ENCODE measurements around the gene GSKIP. TPM values are rescaled to one million over a fixed set of nuclear protein-coding genes. Genes with fewer than 3 reads are reported as not detected.

Gene GSKIP
- total and polyA plus RNA-seq, 2 experiments from 2014 or later = 17.4 to 50.9 TPM

DNA sequence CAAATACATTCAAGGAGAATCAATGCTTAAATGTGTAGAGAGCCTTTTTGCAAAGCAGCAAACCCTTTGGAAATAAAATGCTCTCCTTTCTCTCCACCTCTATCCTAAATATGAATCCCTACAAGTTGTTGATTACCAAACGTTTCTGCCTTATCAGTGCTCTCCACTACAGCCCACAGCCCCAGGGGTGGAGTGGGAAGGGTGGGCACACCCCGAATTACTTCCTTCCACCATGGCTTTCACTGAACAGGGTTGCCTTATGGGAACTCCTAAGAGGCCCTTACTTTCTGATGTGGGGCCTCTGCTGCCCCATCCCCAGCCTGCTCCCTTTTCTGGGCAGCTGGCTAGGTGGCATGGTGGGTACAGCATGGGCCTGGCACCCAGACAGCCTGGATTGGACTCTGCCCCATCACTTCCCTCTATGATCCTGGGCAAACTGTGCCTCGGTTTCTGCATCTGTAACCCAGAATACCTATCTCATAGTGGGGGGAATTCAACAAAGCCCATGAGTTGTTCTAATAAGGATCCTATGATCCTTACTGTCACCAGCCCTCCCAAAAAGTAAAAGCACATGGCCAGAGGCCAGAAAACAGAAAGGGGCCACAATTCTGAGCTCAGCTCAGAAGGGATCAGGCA is 44.7 kb downstream of the GSKIP start:
- H3K4me1 ChIP-seq (ENCODE audit: insufficient read depth) = no peaks in the 10 kb centered on the region; the same call in 1 of the 2 replicates
- H3F3A ChIP-seq (replicated peaks; ENCODE audit: low read depth) = no peaks in the 10 kb centered on the region
- Mint-ChIP-seq H3K4me3 (no peak overlapping the region), H3K4me1 (peaks cover 2% of the 10 kb centered on the region; the same call in 1 of the 3 replicates), H3K9me3 (no peaks in the 10 kb centered on the region), H3K27me3 (ENCODE audit: insufficient read depth, low read depth, poor library complexity) (no peaks in the 10 kb centered on the region), H3K27ac (no peak overlapping the region), H3K36me3 (ENCODE audit: low read depth) (no peaks in the 10 kb centered on the region)
- no peaks in the 10 kb centered on the region for H3K27me3 ChIP-seq (ENCODE audit: insufficient read depth)
- no peaks in the 10 kb centered on the region for H3K79me2 ChIP-seq (replicated peaks; ENCODE audit: insufficient read depth)
- H3K9me2 ChIP-seq (ENCODE audit: insufficient read depth) = no peaks in the 10 kb centered on the region
- H3K36me3 ChIP-seq (ENCODE audit: insufficient read depth) = no peaks in the 10 kb centered on the region
- H3K4me3 ChIP-seq = no peak overlapping the region
- no peak for TF ChIP-seq ZNF331 (CRISPR knock-in tag; IDR thresholded peaks at IDR 0.05; ENCODE audit: low read depth)
- TF ChIP-seq CREB1 (CRISPR knock-in tag; IDR thresholded peaks at IDR 0.05; ENCODE audit: low read depth) = no peak
- TF ChIP-seq, protein P1, sequence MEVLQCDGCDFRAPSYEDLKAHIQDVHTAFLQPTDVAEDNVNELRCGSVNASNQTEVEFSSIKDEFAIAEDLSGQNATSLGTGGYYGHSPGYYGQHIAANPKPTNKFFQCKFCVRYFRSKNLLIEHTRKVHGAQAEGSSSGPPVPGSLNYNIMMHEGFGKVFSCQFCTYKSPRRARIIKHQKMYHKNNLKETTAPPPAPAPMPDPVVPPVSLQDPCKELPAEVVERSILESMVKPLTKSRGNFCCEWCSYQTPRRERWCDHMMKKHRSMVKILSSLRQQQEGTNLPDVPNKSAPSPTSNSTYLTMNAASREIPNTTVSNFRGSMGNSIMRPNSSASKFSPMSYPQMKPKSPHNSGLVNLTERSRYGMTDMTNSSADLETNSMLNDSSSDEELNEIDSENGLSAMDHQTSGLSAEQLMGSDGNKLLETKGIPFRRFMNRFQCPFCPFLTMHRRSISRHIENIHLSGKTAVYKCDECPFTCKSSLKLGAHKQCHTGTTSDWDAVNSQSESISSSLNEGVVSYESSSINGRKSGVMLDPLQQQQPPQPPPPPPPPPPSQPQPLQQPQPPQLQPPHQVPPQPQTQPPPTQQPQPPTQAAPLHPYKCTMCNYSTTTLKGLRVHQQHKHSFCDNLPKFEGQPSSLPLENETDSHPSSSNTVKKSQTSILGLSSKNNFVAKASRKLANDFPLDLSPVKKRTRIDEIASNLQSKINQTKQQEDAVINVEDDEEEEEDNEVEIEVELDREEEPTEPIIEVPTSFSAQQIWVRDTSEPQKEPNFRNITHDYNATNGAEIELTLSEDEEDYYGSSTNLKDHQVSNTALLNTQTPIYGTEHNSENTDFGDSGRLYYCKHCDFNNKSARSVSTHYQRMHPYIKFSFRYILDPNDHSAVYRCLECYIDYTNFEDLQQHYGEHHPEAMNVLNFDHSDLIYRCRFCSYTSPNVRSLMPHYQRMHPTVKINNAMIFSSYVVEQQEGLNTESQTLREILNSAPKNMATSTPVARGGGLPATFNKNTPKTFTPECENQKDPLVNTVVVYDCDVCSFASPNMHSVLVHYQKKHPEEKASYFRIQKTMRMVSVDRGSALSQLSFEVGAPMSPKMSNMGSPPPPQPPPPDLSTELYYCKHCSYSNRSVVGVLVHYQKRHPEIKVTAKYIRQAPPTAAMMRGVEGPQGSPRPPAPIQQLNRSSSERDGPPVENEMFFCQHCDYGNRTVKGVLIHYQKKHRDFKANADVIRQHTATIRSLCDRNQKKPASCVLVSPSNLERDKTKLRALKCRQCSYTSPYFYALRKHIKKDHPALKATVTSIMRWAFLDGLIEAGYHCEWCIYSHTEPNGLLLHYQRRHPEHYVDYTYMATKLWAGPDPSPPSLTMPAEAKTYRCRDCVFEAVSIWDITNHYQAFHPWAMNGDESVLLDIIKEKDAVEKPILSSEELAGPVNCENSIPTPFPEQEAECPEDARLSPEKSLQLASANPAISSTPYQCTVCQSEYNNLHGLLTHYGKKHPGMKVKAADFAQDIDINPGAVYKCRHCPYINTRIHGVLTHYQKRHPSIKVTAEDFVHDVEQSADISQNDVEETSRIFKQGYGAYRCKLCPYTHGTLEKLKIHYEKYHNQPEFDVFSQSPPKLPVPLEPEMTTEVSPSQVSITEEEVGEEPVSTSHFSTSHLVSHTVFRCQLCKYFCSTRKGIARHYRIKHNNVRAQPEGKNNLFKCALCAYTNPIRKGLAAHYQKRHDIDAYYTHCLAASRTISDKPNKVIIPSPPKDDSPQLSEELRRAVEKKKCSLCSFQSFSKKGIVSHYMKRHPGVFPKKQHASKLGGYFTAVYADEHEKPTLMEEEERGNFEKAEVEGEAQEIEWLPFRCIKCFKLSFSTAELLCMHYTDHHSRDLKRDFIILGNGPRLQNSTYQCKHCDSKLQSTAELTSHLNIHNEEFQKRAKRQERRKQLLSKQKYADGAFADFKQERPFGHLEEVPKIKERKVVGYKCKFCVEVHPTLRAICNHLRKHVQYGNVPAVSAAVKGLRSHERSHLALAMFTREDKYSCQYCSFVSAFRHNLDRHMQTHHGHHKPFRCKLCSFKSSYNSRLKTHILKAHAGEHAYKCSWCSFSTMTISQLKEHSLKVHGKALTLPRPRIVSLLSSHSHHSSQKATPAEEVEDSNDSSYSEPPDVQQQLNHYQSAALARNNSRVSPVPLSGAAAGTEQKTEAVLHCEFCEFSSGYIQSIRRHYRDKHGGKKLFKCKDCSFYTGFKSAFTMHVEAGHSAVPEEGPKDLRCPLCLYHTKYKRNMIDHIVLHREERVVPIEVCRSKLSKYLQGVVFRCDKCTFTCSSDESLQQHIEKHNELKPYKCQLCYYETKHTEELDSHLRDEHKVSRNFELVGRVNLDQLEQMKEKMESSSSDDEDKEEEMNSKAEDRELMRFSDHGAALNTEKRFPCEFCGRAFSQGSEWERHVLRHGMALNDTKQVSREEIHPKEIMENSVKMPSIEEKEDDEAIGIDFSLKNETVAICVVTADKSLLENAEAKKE (CRISPR knock-in tag; IDR thresholded peaks at IDR 0.05) = no peak
- no peak for TF ChIP-seq ZNF114 (CRISPR knock-in tag; IDR thresholded peaks at IDR 0.05)
- TF ChIP-seq, protein P2, sequence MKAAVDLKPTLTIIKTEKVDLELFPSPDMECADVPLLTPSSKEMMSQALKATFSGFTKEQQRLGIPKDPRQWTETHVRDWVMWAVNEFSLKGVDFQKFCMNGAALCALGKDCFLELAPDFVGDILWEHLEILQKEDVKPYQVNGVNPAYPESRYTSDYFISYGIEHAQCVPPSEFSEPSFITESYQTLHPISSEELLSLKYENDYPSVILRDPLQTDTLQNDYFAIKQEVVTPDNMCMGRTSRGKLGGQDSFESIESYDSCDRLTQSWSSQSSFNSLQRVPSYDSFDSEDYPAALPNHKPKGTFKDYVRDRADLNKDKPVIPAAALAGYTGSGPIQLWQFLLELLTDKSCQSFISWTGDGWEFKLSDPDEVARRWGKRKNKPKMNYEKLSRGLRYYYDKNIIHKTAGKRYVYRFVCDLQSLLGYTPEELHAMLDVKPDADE (IDR thresholded peaks at IDR 0.05) = no peak
- no peak overlapping the region for H3K4me2 ChIP-seq
- H3K27ac ChIP-seq (ENCODE audit: low read depth) = no peak overlapping the region
- DNase-seq (ENCODE audit: low spot score) = no peak
- no peak for ATAC-seq
- no peak overlapping the region for H2AFZ ChIP-seq
- no peaks in the 10 kb centered on the region; the same call in 1 of the 2 replicates for H4K20me1 ChIP-seq (replicated peaks; ENCODE audit: insufficient read depth)
